AML-193 (cell line): ENCODE results near the gene ARFGEF3.
"Not testable (repeated sequence)": the region's sequence is repeated elsewhere in the genome, so short reads cannot be mapped to it uniquely, and the experiment has no call there.

Experiments used
- DNase-seq, 2 experiments: peaks; one replicate each; lab custom pipeline; 2025; lab: John Stamatoyannopoulos, UW

The ARFGEF3 gene

GRCh38 chr6:138211601-138212000 is 49.9 kb downstream of the ARFGEF3 start:
- DNase-seq: no peak

GRCh38 chr6:138212530-138212929 is 50.8 kb downstream of the ARFGEF3 start:
- not testable (repeated sequence) for DNase-seq

GRCh38 chr6:138215093-138215782 is 53.5 kb downstream of the ARFGEF3 start:
- DNase-seq: no peak

- no peak for DNase-seq
Measured at GRCh38 chr6:138218449-138218848, 56.7 kb downstream of the ARFGEF3 start, which contains the start of gene PBOV1. Gene PBOV1 (minus strand): TSS chr6:138218491. CDS start chr6:138218395, 96 bp downstream.

- no peak for DNase-seq
Measured at GRCh38 chr6:138219398-138219797, 57.7 kb downstream of the ARFGEF3 start.

- no peak for DNase-seq
Measured at GRCh38 chr6:138219901-138220300, 58.2 kb downstream of the ARFGEF3 start.

GRCh38 chr6:138222901-138223546 is 61.3 kb downstream of the ARFGEF3 start:
- no peak for DNase-seq

- no peak for DNase-seq
Measured at GRCh38 chr6:138225953-138226352, 64.2 kb downstream of the ARFGEF3 start.

GRCh38 chr6:138226700-138227315 is 65.1 kb downstream of the ARFGEF3 start:
- no peak for DNase-seq

- no peak for DNase-seq
Measured at GRCh38 chr6:138227316-138227781, 65.6 kb downstream of the ARFGEF3 start.

- no peak for DNase-seq
Measured at GRCh38 chr6:138229072-138229471, 67.3 kb downstream of the ARFGEF3 start.

- DNase-seq: no peak
Measured at GRCh38 chr6:138229663-138230179, 68.0 kb downstream of the ARFGEF3 start.

GRCh38 chr6:138230221-138230620 is 68.5 kb downstream of the ARFGEF3 start:
- no peak for DNase-seq

GRCh38 chr6:138230759-138231380 is 69.1 kb downstream of the ARFGEF3 start:
- no peak for DNase-seq

GRCh38 chr6:138231381-138231886 is 69.7 kb downstream of the ARFGEF3 start:
- no peak for DNase-seq

- no peak for DNase-seq
Measured at GRCh38 chr6:138234363-138234762, 72.6 kb downstream of the ARFGEF3 start.

- no peak for DNase-seq
Measured at GRCh38 chr6:138235205-138235604, 73.5 kb downstream of the ARFGEF3 start.

- no peak for DNase-seq
Measured at GRCh38 chr6:138235693-138236092, 74.0 kb downstream of the ARFGEF3 start.

- DNase-seq: no peak
Measured at GRCh38 chr6:138237463-138237862, 75.7 kb downstream of the ARFGEF3 start.

- DNase-seq: no peak
Measured at GRCh38 chr6:138238368-138238767, 76.6 kb downstream of the ARFGEF3 start.

- no peak for DNase-seq
Measured at GRCh38 chr6:138239774-138240173, 78.0 kb downstream of the ARFGEF3 start.
